GM13977 (cell line): ENCODE data around the gene NPR3.

ENCODE experiments used
- DNase-seq: peaks from one replicate; pipeline ENCODE4 v3.0.0; 2012; ENCODE audit warnings: low spot score
- in situ Hi-C: fragments of 300-500 bp; cut with MboI; formaldehyde crosslinking; loops from one replicate; pipeline ENCODE4 v1.12.0; 2022; ENCODE audit warnings: low sequenced_read_pairs, low pct_unique_long_range_greater_than_20kb, mixed read lengths, inconsistent platforms; ENCODE audit not compliant: unreplicated experiment
- TF ChIP-seq, protein P1 (sequence below): IDR thresholded peaks from 2 replicates; pipeline ENCODE4 v1.5.1; 2012; ENCODE audit warnings: mild to moderate bottlenecking, control low read depth; ENCODE audit not compliant: insufficient read depth; ENCODE audit errors: extremely low read depth, missing control alignments

The NPR3 gene

GRCh38 chr5:32777222-32777621 is 66.1 kb downstream of the NPR3 start:
- in situ Hi-C loops: no loop called here
- TF ChIP-seq, protein P1, sequence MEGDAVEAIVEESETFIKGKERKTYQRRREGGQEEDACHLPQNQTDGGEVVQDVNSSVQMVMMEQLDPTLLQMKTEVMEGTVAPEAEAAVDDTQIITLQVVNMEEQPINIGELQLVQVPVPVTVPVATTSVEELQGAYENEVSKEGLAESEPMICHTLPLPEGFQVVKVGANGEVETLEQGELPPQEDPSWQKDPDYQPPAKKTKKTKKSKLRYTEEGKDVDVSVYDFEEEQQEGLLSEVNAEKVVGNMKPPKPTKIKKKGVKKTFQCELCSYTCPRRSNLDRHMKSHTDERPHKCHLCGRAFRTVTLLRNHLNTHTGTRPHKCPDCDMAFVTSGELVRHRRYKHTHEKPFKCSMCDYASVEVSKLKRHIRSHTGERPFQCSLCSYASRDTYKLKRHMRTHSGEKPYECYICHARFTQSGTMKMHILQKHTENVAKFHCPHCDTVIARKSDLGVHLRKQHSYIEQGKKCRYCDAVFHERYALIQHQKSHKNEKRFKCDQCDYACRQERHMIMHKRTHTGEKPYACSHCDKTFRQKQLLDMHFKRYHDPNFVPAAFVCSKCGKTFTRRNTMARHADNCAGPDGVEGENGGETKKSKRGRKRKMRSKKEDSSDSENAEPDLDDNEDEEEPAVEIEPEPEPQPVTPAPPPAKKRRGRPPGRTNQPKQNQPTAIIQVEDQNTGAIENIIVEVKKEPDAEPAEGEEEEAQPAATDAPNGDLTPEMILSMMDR: no peak
- no peak for DNase-seq

DNA sequence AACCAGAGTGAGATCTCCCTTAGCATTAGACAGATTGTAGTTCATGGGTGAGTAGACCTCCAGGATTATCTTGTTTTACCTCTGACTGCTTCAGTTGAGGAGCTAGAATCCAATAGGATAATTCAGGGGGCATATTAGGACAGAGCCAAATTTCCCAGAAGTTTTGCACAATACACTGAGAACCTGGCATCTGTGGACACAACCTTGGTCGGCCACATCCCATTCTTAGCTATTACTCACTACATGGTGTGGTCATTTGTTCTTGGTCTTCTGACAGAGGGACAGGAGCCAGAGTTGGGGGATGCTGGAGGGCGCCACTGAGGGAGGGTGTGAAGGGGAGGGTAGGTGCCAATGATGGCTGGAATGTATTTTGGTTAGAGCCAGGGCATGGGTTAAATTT is 66.6 kb downstream of the NPR3 start:
- no peak for DNase-seq
- in situ Hi-C loops: no loop called here
- TF ChIP-seq, protein P1: no peak

GRCh38 chr5:32778403-32778802 is 67.3 kb downstream of the NPR3 start:
- TF ChIP-seq, protein P1: no peak
- no peak for DNase-seq
- in situ Hi-C loops: no loop called here

DNA sequence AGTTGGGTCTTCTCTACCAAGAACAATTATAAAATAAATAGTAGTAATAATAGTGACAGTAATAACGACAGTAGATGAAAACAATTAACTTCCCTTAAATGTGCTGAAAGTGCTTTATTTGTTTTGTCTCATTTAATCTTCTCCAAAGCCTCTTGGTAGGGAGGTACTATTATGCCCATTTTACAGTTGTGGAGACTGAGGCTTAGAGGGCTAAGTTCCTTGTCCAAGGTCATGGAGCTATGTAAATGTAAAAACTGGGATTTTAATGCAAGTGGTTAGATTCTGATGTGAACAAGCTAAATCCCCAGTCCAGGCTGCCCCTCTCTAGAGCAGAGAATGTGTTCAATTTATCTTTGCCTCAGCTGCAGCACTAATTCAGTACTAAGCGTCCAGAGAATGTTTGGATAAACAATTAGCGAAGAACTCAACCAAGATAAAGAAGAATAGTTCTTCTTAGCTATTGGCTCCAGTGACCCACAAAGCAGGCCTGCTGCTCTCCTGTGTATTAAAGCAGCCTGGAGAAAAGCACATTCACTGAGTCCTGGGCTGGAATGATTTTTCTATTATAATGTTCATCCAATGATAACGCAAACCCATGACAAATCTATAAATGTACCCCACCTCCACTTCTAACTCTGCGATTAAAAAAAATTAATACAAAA is 68.8 kb downstream of the NPR3 start:
- TF ChIP-seq, protein P1: no peak
- in situ Hi-C loops: no loop called here
- DNase-seq: no peak

GRCh38 chr5:32780508-32780919 is 69.4 kb downstream of the NPR3 start:
- in situ Hi-C loops: no loop called here
- TF ChIP-seq, protein P1: no peak
- DNase-seq: no peak

DNA sequence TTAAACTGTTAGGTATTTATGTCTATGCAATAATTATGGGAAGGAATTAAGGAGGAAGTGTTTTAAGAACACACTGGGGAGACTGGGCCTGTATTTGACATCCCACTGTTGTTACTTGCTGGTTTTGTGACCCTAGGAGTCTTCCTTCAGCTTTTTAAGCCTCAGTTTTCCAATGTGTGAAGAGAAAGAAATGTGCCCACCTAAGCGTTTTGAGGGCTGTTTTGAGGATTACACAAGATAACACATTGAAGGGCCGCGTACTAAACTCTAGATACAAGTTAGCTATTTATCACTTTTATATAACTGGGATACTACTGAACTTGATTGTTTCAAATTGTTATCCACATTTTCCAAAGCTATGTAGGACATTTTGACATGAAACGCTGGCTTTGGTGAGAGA is 72.5 kb downstream of the NPR3 start:
- in situ Hi-C loops: no loop called here
- DNase-seq: no peak
- TF ChIP-seq, protein P1: no peak

DNA sequence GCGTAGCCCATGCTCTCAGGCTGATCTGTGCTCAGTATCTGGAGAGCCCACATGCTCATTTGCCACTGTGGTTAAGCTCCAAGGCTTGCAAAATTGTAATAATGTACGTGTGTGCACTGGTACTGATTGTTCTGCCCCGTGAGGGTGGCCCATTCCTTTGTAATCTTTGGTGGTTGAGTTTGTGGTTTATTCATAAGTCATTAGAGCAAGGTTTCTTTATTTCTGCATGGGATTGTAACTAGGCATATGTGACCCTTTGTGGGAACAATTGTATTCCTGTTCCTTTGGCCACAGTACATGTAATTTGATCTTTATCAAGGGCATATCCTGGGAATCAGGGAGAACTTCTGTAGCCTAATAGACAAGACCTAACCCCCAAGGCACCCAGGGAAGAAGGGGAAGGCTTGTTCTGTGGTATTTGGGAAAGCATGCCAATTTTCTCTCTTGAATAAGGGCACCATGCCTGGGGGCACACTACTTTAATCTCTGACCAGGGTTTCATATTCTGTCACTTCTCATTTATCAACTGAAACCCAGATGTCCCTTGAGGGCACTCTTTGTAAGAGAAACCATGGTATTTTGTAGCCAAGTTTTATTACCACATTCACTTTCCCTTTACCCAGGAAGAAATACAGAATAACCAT is 74.6 kb downstream of the NPR3 start:
- in situ Hi-C loops: no loop called here
- DNase-seq: no peak
- TF ChIP-seq, protein P1: no peak
